ENCODE measurements around the gene CKAP4.
"Not testable (repeated sequence)": the region's sequence is repeated elsewhere in the genome, so short reads cannot be mapped to it uniquely, and the experiment has no call there.

The CKAP4 gene, protein sequence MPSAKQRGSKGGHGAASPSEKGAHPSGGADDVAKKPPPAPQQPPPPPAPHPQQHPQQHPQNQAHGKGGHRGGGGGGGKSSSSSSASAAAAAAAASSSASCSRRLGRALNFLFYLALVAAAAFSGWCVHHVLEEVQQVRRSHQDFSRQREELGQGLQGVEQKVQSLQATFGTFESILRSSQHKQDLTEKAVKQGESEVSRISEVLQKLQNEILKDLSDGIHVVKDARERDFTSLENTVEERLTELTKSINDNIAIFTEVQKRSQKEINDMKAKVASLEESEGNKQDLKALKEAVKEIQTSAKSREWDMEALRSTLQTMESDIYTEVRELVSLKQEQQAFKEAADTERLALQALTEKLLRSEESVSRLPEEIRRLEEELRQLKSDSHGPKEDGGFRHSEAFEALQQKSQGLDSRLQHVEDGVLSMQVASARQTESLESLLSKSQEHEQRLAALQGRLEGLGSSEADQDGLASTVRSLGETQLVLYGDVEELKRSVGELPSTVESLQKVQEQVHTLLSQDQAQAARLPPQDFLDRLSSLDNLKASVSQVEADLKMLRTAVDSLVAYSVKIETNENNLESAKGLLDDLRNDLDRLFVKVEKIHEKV

DNA sequence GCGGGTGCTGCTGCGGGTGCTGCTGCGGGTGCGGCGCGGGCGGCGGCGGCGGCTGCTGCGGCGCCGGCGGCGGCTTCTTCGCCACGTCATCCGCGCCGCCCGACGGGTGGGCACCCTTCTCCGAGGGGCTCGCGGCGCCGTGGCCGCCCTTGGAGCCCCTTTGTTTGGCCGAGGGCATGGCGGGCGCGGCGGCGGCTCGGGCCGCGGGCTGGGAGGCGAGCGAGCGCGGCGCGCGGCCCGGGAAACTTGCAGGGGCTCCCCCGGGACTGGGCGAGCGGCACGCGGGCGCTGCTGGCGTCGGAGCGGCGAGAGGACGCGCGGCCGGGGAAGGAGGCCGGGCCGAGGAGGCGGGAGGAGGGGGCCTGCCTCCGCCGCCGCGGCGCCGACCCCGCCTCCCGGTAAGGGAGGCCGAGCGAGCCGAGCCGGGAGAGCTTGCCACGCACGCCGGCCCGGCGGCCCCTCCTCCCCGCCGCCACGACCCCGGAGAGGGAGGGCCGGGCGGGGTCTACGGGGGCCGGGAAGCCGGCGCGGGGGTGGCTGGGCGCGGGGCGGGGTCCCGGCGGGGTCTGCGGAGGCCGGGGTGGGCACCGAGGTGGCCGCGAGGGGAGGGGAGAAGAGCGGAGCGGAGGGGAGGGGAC, at the start of gene CKAP4:
CKAP4 (minus strand) TSS at position 347 of the 638 bp plus-strand sequence; CDS start at position 178, 169 bp downstream.
- DNase-seq (ENCODE audit: low read depth in 4 of 4, low spot score in 1 of 4), result peak in 2 of 4 experiments; percentile 27 to 47

- no peak for DNase-seq (ENCODE audit: low read depth in 4 of 4, low spot score in 1 of 4)
These were observed 49.3 kb upstream of the CKAP4 start for GRCh38 chr12:106297075-106297474.

DNA sequence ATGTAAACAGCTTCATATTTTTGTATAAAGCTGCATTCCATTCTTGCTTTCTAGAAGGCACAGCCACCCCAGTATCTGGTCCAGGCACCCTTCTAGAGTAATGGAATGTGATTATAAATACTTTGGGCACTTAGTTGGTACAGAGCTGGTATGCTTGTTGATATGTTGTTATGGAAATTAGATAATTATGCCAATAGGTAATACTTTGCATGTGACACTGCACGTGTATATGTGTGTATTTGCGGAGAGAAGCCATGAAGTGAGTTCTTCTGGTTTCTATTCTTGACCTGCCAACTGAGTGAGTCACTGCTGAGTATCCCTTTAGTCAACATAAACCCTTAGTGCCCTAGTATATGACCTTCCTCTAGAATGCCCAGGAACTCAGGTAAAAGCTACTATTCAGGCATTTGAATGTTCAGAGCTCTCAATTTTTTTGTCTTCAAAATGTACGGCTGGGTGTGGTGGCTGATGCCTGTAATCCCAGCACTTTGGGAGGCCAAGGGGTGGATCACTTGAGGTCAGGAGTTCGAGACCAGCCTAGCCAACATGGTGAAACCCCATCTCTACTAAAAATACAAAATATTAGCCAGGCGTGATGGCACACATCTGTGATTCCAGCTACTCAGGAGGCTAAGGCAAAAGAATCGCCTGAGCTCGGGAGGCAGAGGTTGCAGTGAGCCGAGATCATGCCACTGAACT, 48.5 kb upstream of the CKAP4 start:
- DNase-seq (ENCODE audit: low read depth in 4 of 4, low spot score in 1 of 4), result no peak

DNA sequence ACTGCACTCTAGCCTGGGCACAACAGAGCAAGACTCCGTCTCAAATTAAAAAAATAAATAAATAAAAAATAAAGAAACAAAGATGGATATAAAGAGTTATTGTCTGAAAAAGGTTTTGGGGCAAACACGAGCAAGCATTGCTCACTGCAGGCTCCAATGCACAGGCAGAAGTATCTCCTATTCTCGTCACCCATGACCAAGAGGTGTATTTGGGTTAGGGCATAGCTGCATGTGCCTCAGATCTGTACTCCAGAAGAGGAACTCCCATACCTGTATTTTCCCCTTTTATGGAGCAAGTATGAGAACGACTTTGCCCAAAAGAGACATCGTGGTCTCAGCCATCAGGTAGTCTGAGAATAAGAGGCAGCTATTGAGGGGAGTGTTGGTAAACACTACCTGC, 44.5 kb upstream of the CKAP4 start:
- DNase-seq (ENCODE audit: low read depth in 4 of 4, low spot score in 1 of 4), result no peak

GRCh38 chr12:106291342-106291741, 43.5 kb upstream of the CKAP4 start:
- DNase-seq (ENCODE audit: low read depth in 4 of 4, low spot score in 1 of 4), result no peak

DNA sequence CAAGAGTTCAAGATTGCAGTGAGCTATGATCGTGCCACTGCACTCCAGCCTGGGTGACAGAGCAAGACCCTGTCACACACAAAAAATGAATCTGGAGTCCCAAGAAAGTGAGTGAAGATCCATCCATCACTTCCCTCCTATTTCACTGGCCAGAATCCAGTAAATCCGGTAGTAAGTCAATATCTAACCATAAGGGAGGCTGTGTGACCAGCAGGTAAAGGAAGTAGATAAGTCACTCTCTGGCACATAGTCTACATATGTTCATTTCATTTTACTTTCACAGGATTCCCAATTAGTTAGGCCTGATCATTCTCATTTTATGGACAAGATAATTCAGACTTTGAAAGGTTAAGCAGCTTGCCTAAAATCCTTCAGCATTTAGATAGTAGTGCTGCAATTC, 42.8 kb upstream of the CKAP4 start:
- DNase-seq (ENCODE audit: low read depth in 4 of 4, low spot score in 1 of 4), result no peak

DNA sequence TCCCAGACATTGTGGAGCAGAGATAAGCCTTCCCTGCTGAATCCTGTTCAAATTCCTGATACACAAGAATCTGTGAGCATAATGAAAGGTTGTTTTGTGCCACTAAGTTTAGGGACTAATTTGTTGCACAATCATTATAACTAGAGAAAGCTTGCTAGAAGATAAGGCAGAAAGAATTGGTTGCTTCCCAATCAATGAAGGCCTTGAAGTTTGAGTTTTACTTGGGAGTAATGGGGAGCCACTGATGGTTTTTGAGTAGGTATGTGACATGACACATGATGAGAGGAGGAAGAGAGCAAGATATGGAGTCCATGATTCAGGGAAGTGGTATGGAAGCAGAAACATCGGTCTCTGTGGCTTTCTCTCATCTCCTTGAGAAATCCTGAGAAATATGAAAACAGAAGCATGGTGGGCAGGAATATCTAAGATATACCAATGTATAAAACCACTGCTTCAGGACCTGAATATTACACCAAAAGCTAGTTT, 41.4 kb upstream of the CKAP4 start:
- no peak for DNase-seq (ENCODE audit: low read depth in 4 of 4, low spot score in 1 of 4)

GRCh38 chr12:106288494-106289195, 40.8 kb upstream of the CKAP4 start:
- no peak for DNase-seq (ENCODE audit: low read depth in 4 of 4, low spot score in 1 of 4)

- no peak for DNase-seq (ENCODE audit: low read depth in 4 of 4, low spot score in 1 of 4)
These were observed 40.3 kb upstream of the CKAP4 start for GRCh38 chr12:106288101-106288493.

DNA sequence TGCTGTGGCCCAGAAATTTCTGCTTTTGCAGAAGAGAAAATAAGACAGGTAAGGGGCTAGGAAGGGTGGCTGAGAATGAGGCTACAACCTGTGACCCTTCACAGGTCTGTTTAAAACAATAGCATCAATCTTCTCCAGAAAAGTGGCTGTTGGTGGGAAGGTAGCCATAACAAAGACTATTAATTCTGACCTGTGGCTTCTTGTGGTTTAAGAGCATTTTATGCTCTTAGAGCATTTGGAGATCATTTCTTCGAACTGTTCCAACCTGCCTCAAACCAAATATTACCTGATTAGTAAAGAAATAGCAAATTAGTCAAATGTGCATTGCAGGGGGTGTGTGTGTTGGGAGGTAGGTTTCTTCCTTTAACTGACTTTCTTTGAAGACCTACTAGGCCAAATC, 39.5 kb upstream of the CKAP4 start:
- DNase-seq (ENCODE audit: low read depth in 4 of 4, low spot score in 1 of 4), result no peak

DNA sequence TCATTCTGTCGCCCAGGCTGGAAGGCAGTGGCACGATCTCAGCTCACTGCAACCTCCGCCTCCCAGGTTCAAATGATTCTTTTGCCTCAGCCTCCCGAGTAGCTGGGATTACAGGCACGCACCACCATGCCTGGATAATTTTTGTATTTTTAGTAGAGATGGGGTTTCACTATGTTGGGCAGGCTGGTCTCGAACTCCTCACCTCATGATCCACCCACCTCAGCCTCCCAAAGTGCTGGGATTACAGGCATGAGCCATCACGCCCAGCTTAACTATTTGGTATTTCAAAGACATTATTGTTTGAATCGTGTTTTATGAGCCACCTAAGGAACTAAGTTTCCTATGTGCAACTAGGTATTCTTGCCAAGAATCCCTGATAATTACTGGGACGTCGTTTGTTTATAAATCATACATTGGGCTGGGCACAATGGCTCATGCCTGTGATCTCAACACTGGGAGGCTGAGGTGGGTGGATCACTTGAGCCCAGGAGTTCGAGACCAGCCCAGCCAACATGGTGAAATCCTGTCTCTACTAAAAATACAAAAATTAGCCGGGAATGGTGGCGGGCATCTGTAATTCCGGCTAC, 38.8 kb upstream of the CKAP4 start:
- not testable (repeated sequence) for DNase-seq (ENCODE audit: low read depth in 4 of 4, low spot score in 1 of 4)

DNA sequence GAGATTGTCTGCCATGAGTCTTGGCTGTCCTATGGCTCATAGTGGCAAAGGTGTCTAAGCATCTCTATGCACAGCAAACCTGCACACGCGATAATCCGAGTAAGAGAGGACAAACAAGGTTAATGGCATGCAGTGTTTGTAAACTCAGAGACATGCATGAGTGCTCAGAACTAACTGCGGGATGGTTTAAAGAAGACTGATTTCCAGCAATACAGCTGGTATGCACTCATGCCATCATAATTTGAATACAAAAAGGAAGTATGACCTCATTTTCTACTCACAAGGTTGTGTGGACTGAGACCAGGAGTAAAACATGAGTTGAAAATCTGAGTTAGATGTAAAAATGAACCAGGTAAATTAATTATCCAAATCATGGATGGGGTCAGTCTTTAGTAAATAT, 38.2 kb upstream of the CKAP4 start:
- DNase-seq (ENCODE audit: low read depth in 4 of 4, low spot score in 1 of 4), result no peak

GRCh38 chr12:106284358-106285105, 36.7 kb upstream of the CKAP4 start:
- no peak for DNase-seq (ENCODE audit: low read depth in 4 of 4, low spot score in 1 of 4)

DNA sequence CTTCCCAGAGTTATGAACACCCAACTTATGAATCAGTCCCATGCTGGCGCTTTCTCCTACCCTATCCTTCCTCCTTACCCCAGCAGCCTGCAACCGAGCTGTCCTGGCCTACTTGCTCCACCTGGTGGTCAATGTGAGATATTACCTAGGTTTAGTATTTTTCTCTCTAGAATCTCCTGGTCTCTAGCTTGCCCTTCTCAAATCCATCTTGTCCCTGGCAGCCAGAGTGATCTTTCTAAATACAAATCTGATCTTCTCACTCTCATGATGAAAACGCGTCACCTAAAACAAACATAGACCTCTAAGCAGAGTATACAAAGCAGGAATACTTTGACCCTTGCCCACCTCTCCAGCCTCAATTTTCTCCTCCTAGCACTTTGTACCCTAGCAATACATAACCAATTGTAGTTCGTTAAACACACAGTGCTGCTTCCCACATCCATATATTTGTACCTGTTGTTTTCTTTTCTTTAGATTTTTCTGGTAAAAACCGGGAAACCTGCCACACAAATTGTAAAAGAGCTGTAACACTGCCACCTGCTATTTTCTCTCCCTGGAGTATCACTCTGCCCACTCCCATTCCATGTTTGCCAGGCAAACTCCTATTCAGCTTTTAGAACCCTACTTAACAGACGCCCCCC, 34.8 kb upstream of the CKAP4 start:
- DNase-seq (ENCODE audit: low read depth in 4 of 4, low spot score in 1 of 4), result peak in 2 of 4 experiments; percentile 15 to 20

- no peak for DNase-seq (ENCODE audit: low read depth in 4 of 4, low spot score in 1 of 4)
These were observed 34.0 kb upstream of the CKAP4 start for GRCh38 chr12:106281804-106282203.

DNA sequence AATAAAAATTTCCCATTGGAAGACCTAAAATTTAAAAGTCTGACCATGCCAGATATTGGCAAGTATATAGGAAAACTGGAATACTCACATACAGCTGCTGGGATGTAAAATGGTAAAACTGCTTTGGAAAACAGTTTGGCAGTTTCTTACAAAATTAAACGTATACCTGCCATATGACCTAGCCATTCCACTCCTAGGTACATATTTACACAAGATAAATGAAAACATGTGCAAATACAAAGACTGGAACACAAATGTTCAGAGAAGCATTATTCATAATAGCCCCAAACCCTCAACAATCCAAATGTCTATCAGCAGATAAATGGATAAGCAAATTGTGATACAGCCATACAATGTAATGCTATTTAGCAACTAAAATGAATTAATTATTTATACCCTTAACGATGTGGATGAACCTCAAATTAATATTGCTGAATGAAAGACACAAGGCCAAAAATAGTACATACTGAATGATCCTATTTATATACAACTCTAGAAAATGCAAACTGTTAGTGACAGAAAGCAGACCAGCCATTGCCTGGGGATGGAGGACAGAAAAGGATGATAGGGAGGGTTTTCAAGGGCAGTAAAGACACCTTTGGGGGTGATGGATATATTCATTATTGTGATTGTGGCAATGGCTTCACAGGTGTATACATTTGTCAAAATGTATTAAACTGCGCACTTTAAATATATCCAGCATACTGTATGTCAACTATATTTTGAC, 33.4 kb upstream of the CKAP4 start:
- no peak for DNase-seq (ENCODE audit: low read depth in 4 of 4, low spot score in 1 of 4)

DNA sequence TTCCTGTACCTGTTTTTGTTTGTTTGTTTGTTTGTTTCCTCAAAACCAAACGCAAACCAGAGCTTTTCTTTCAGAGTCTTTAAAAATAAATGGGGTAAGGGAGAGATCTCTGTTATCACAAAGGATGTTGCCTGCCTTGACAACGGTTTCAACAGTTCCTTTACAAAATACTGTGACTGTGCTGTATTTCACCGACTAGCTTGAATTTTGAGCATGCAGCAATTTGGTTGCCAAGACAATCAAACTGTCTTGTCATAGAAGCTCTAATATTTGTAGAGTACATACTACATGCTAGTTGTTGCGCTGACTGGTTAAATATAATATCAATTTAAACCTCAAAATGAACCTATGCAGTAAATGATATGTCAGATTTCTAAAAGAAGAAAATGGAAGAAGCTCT, 32.3 kb upstream of the CKAP4 start:
- DNase-seq (ENCODE audit: low read depth in 4 of 4, low spot score in 1 of 4), result no peak

- no peak for DNase-seq (ENCODE audit: low read depth in 4 of 4, low spot score in 1 of 4)
These were observed 28.4 kb upstream of the CKAP4 start for GRCh38 chr12:106276032-106276740.

All from stimulated activated CD4-positive, alpha-beta T cell treated with anti-CD3 and anti-CD28 coated beads, Interleukin-1b, Interleukin-23, amount 100 ng/mL, for 24 hours (primary cell).